Measurements from ENCODE around the gene CHCHD3. TPM values are rescaled to one million over a fixed set of nuclear protein-coding genes. Genes with fewer than 3 reads are reported as not detected.
"Not testable (repeated sequence)": the region's sequence is repeated elsewhere in the genome, so short reads cannot be mapped to it uniquely, and the experiment has no call there.

Gene CHCHD3
- total RNA-seq, 2 experiments from 2014 or later, result 21.6 to 21.7 TPM

GRCh38 chr7:133039614-133040013 is 42.3 kb downstream of the CHCHD3 start:
- CTCF ChIA-PET, result no interaction called here

GRCh38 chr7:133036289-133036688 is 45.6 kb downstream of the CHCHD3 start:
- POLR2A ChIA-PET, result no interaction called here
- no peak overlapping the region for H3K4me3 Mint-ChIP-seq
- H3K4me3 ChIP-seq (ENCODE audit: low read length), result no peak overlapping the region
- no peaks in the 10 kb centered on the region for H3K9me3 Mint-ChIP-seq
- no peaks in the 10 kb centered on the region for H3K27me3 Mint-ChIP-seq
- no peaks in the 10 kb centered on the region for H3K36me3 ChIP-seq (ENCODE audit: insufficient read depth, low read length)
- intact Hi-C loops (cut with DNase I, micrococcal nuclease), result no loop called here
- DNase-seq, result no peak
- peaks cover 23% of the 10 kb centered on the region for H3K4me1 Mint-ChIP-seq (ENCODE audit: low read depth)
- no peaks in the 10 kb centered on the region for H3K9me3 ChIP-seq (ENCODE audit: control insufficient read depth in 1 of 2, insufficient read depth in 1 of 2, low read length in 2 of 2)
- CTCF ChIA-PET, result no interaction called here
- no peak overlapping the region for H3K27ac ChIP-seq (ENCODE audit: low read depth in 1 of 2, low read length in 2 of 2)
- H3K36me3 Mint-ChIP-seq (ENCODE audit: low read depth), result no peaks in the 10 kb centered on the region
- ATAC-seq (ENCODE audit: poor library complexity), result no peak
- no peaks in the 10 kb centered on the region for H3K27me3 ChIP-seq (ENCODE audit: control insufficient read depth in 1 of 2, insufficient read depth in 2 of 2, low read length in 2 of 2)
- no peak overlapping the region for H3K27ac Mint-ChIP-seq
- H3K4me1 ChIP-seq (ENCODE audit: insufficient read depth, low read length), result no peaks in the 10 kb centered on the region
- no peak for TF ChIP-seq CTCF (IDR thresholded peaks at IDR 0.05)

More at GRCh38 chr7:133039614-133040013, 42.3 kb downstream of the CHCHD3 start:
- no peaks in the 10 kb centered on the region for H3K27me3 ChIP-seq (ENCODE audit: control insufficient read depth in 1 of 2, insufficient read depth in 2 of 2, low read length in 2 of 2)
- H3K4me3 ChIP-seq (ENCODE audit: low read length), result no peak overlapping the region
- Mint-ChIP-seq H3K36me3 (ENCODE audit: low read depth) (peaks cover 3% of the 10 kb centered on the region), H3K4me1 (ENCODE audit: low read depth) (peaks cover 12% of the 10 kb centered on the region), H3K4me3 (no peak overlapping the region), H3K27ac (no peak overlapping the region), H3K27me3 (no peaks in the 10 kb centered on the region), H3K9me3 (no peaks in the 10 kb centered on the region)
- no peaks in the 10 kb centered on the region for H3K36me3 ChIP-seq (ENCODE audit: insufficient read depth, low read length)
- ATAC-seq (ENCODE audit: poor library complexity) (no peak), DNase-seq (no peak)
- H3K4me1 ChIP-seq (ENCODE audit: insufficient read depth, low read length), result no peaks in the 10 kb centered on the region
- intact Hi-C loops (cut with DNase I, micrococcal nuclease), result no loop called here
- POLR2A ChIA-PET, result interaction anchor here (1.5 kb wide), 1 partner anchor 42 kb away, joined by 4 read pairs; the partner anchor contains the start of gene CHCHD3
- TF ChIP-seq CTCF (IDR thresholded peaks at IDR 0.05), result no peak
- no peaks in the 10 kb centered on the region for H3K9me3 ChIP-seq (ENCODE audit: control insufficient read depth in 1 of 2, insufficient read depth in 1 of 2, low read length in 2 of 2)
- no peak overlapping the region for H3K27ac ChIP-seq (ENCODE audit: low read depth in 1 of 2, low read length in 2 of 2)

GRCh38 chr7:133035240-133035639 is 46.6 kb downstream of the CHCHD3 start:
- H3K27ac Mint-ChIP-seq; H3K9me3 ChIP-seq (ENCODE audit: control insufficient read depth in 1 of 2, insufficient read depth in 1 of 2, low read length in 2 of 2); H3K27me3 ChIP-seq (ENCODE audit: control insufficient read depth in 1 of 2, insufficient read depth in 2 of 2, low read length in 2 of 2); H3K36me3 Mint-ChIP-seq (ENCODE audit: low read depth); H3K27me3 Mint-ChIP-seq; POLR2A ChIA-PET; H3K4me3 ChIP-seq (ENCODE audit: low read length); H3K4me1 ChIP-seq (ENCODE audit: insufficient read depth, low read length); ATAC-seq (ENCODE audit: poor library complexity); H3K36me3 ChIP-seq (ENCODE audit: insufficient read depth, low read length); H3K4me3 Mint-ChIP-seq; H3K9me3 Mint-ChIP-seq; CTCF ChIA-PET; intact Hi-C loops (cut with DNase I, micrococcal nuclease); H3K27ac ChIP-seq (ENCODE audit: low read depth in 1 of 2, low read length in 2 of 2): not testable (repeated sequence)
- peaks cover 29% of the 10 kb centered on the region for H3K4me1 Mint-ChIP-seq (ENCODE audit: low read depth)
- DNase-seq, result peak in 3 of 14 experiments; percentile 4 to 14 (median 4)

- ChIA-PET POLR2A (no interaction called here), CTCF (no interaction called here)
- DNase-seq, result no peak
- H3K4me1 Mint-ChIP-seq (ENCODE audit: low read depth), result peaks cover 39% of the 10 kb centered on the region
- Histone ChIP-seq H3K4me1 (ENCODE audit: insufficient read depth, low read length) (peaks cover 4% of the 10 kb centered on the region), H3K4me3 (ENCODE audit: low read length) (no peak overlapping the region), H3K27me3 (ENCODE audit: control insufficient read depth in 1 of 2, insufficient read depth in 2 of 2, low read length in 2 of 2) (no peaks in the 10 kb centered on the region), H3K36me3 (ENCODE audit: insufficient read depth, low read length) (no peaks in the 10 kb centered on the region), H3K27ac (ENCODE audit: low read depth in 1 of 2, low read length in 2 of 2) (no peak overlapping the region), H3K9me3 (ENCODE audit: control insufficient read depth in 1 of 2, insufficient read depth in 1 of 2, low read length in 2 of 2) (peaks cover 5 to 7% of the 10 kb centered on the region in 2 experiments)
- H3K27me3 Mint-ChIP-seq, result no peaks in the 10 kb centered on the region
- no peak overlapping the region for H3K4me3 Mint-ChIP-seq
- intact Hi-C loops (cut with DNase I, micrococcal nuclease), result no loop called here
- TF ChIP-seq CTCF (IDR thresholded peaks at IDR 0.05), result no peak
- H3K27ac Mint-ChIP-seq, result no peak overlapping the region
- H3K9me3 Mint-ChIP-seq, result peaks cover 3% of the 10 kb centered on the region
- H3K36me3 Mint-ChIP-seq (ENCODE audit: low read depth), result no peaks in the 10 kb centered on the region
- ATAC-seq (ENCODE audit: poor library complexity), result no peak
These were observed 51.5 kb downstream of the CHCHD3 start for GRCh38 chr7:133030346-133030745.
